Keratinocyte (primary cell): ENCODE measurements around the gene PAGE4. TPM values are rescaled to one million over a fixed set of nuclear protein-coding genes. Genes with fewer than 3 reads are reported as not detected.

Experiments
- DNase-seq: peaks from one replicate; pipeline ENCODE4 v3.0.0-alpha.2; 2011; ENCODE audit warnings: low read depth, missing footprints, low spot score
- FAIRE-seq: peaks from 2 replicates; lab custom pipeline; 2011; peaks lifted over from hg19 to GRCh38; lab: Jason Lieb, UNC
- H2AFZ ChIP-seq: 2 replicates; pipeline ENCODE4 v1.6.0; 2012; ENCODE audit warnings: low read length, control low read depth, inconsistent platforms; ENCODE audit not compliant: control insufficient read depth
- H3K27ac ChIP-seq: 2 replicates; pipeline ENCODE4 v1.5.1; 2011; ENCODE audit warnings: low read length; ENCODE audit not compliant: control insufficient read depth, insufficient read depth
- H3K27me3 ChIP-seq: 3 replicates; pipeline ENCODE4 v1.6.0; 2011; ENCODE audit warnings: low read length; ENCODE audit not compliant: control insufficient read depth, insufficient read depth; ENCODE audit errors: extremely low read depth
- H3K36me3 ChIP-seq, 2 experiments: 2 replicates in 1 of 2; 3 replicates in 1 of 2; pipeline ENCODE4 v1.5.1; 2011; ENCODE audit warnings: low read length in 2 of 2, mild to moderate bottlenecking in 1 of 2; ENCODE audit not compliant: control insufficient read depth in 2 of 2, insufficient read depth in 2 of 2; ENCODE audit errors: extremely low read depth in 1 of 2
- H3K4me1 ChIP-seq: 3 replicates; pipeline ENCODE4 v1.5.1; 2011; ENCODE audit warnings: low read length; ENCODE audit not compliant: control insufficient read depth, insufficient read depth; ENCODE audit errors: extremely low read depth
- H3K4me2 ChIP-seq: 3 replicates; pipeline ENCODE4 v1.6.0; 2011; ENCODE audit warnings: low read depth, low read length; ENCODE audit not compliant: control insufficient read depth, insufficient read depth; ENCODE audit errors: extremely low read depth
- H3K4me3 ChIP-seq, 3 experiments: fragments of 200-600 bp in 1 of 3; sonication (generic) in 1 of 3; 2 replicates in 2 of 3; 3 replicates in 1 of 3; pipeline ENCODE4 v1.5.1; 2011 to 2016; ENCODE audit warnings: low read length in 3 of 3, mild to moderate bottlenecking in 3 of 3, control low read depth in 2 of 3, inconsistent platforms in 1 of 3, low read depth in 1 of 3, mixed read lengths in 1 of 3, mixed run types in 1 of 3, moderate library complexity in 1 of 3; ENCODE audit not compliant: control insufficient read depth in 2 of 3, insufficient read depth in 2 of 3; ENCODE audit errors: extremely low read depth in 1 of 3
- H3K79me2 ChIP-seq: 2 replicates; pipeline ENCODE4 v1.6.0; 2012; ENCODE audit warnings: low read length; ENCODE audit not compliant: control insufficient read depth, insufficient read depth
- H3K9ac ChIP-seq: 3 replicates; pipeline ENCODE4 v1.6.0; 2011; ENCODE audit warnings: low read length; ENCODE audit not compliant: control insufficient read depth, insufficient read depth; ENCODE audit errors: extremely low read depth
- H3K9me1 ChIP-seq: 3 replicates; pipeline ENCODE4 v1.6.0; 2011; ENCODE audit warnings: low read length; ENCODE audit not compliant: control insufficient read depth, insufficient read depth; ENCODE audit errors: extremely low read depth
- H3K9me3 ChIP-seq: 2 replicates; pipeline ENCODE4 v1.5.1; 2012; ENCODE audit warnings: low read depth, low read length; ENCODE audit not compliant: control insufficient read depth
- H4K20me1 ChIP-seq: 3 replicates; pipeline ENCODE4 v1.6.0; 2011; ENCODE audit warnings: low read length; ENCODE audit not compliant: control insufficient read depth, insufficient read depth; ENCODE audit errors: extremely low read depth
- EZH2 ChIP-seq: IDR thresholded peaks from one replicate; pipeline ENCODE4 v1.6.1; 2012; ENCODE audit warnings: inconsistent platforms, mild to moderate bottlenecking, low read length, moderate library complexity
- dilution Hi-C: fragments of 300-500 bp; cut with MboI; formaldehyde crosslinking; loops from one replicate; pipeline ENCODE4 v1.7.0; 2020; ENCODE audit warnings: low sequenced_read_pairs; ENCODE audit not compliant: extremely low pct_ligation_motif_present
- polyA plus RNA-seq, 5 experiments: library from polyadenylated mRNA; depleted of rRNA in 3 of 5; stranded (reverse) in 3 of 5; stranded (forward) in 1 of 5; unstranded in 1 of 5; fragments of >200 nt; gene quantifications; 1 replicate in 1 of 5; 2 replicates in 3 of 5; 3 replicates in 1 of 5; pipeline versions ENCODE4 v1.2.1 to v1.2.3, GENCODE V29; 2011 to 2012; ENCODE audit warnings: missing spikeins in 2 of 5, low read depth in 1 of 5, low replicate concordance in 1 of 5
- TF ChIP-seq, protein P1 (sequence below), 3 experiments: IDR thresholded peaks in 1 of 3; conservative IDR thresholded peaks in 1 of 3; optimal IDR thresholded peaks in 1 of 3; 2 replicates in 2 of 3; 3 replicates in 1 of 3; pipeline versions ENCODE3 to v1.5.1; 2011; ENCODE audit warnings: low read length in 3 of 3, mild to moderate bottlenecking in 3 of 3, moderate library complexity in 2 of 3, control low read depth in 1 of 3, inconsistent platforms in 1 of 3; ENCODE audit not compliant: insufficient read depth in 2 of 3; ENCODE audit errors: extremely low read depth in 1 of 3

The PAGE4 gene
- polyA plus RNA-seq, 1 donor (not counting 4 experiments of a cell fraction or from before 2014, with no cell fraction given), result not detected

DNA sequence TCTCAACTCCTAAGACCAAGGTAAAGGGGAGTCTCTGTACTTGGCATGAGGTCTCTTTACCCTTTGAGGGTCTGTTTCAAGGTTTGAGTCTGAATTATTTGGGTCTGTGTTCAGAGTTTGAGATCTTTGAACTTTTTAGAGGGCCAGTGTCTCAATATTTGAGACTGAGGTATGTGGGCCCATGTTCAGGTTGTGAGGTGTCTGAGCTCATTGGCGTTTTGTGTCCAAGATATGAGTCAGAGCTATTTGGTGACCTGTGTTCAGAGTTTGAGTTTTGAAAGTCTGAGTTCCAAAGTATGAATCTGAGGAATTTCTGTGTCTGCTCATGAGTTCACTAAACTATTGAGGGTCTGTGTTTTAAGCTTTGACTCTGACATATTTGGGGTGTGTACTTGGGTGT, 36.7 kb upstream of the PAGE4 start:
- no peaks in the 10 kb centered on the region for H3K9me1 ChIP-seq
- H3K79me2 ChIP-seq, result no peaks in the 10 kb centered on the region
- H3K4me2 ChIP-seq, result no peak overlapping the region
- DNase-seq, result no peak
- H3K4me1 ChIP-seq, result no peaks in the 10 kb centered on the region
- dilution Hi-C loops, result no loop called here
- no peak overlapping the region for H3K4me3 ChIP-seq
- H3K27me3 ChIP-seq, result no peaks in the 10 kb centered on the region
- H3K9me3 ChIP-seq, result no peaks in the 10 kb centered on the region
- H3K36me3 ChIP-seq, result no peaks in the 10 kb centered on the region
- H3K27ac ChIP-seq, result no peak overlapping the region
- no peak for TF ChIP-seq EZH2
- TF ChIP-seq, protein P1, sequence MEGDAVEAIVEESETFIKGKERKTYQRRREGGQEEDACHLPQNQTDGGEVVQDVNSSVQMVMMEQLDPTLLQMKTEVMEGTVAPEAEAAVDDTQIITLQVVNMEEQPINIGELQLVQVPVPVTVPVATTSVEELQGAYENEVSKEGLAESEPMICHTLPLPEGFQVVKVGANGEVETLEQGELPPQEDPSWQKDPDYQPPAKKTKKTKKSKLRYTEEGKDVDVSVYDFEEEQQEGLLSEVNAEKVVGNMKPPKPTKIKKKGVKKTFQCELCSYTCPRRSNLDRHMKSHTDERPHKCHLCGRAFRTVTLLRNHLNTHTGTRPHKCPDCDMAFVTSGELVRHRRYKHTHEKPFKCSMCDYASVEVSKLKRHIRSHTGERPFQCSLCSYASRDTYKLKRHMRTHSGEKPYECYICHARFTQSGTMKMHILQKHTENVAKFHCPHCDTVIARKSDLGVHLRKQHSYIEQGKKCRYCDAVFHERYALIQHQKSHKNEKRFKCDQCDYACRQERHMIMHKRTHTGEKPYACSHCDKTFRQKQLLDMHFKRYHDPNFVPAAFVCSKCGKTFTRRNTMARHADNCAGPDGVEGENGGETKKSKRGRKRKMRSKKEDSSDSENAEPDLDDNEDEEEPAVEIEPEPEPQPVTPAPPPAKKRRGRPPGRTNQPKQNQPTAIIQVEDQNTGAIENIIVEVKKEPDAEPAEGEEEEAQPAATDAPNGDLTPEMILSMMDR (optimal IDR thresholded peaks at IDR 0.05 in 1 of 3, IDR thresholded peaks at IDR 0.05 in 1 of 3, conservative IDR thresholded peaks at IDR 0.05 in 1 of 3; ENCODE audit: extremely low read depth in 1 of 3, insufficient read depth in 2 of 3, low read length in 3 of 3), result no peak
- no peak for FAIRE-seq
- no peak overlapping the region for H3K9ac ChIP-seq
- H4K20me1 ChIP-seq, result no peaks in the 10 kb centered on the region
- no peak overlapping the region for H2AFZ ChIP-seq

DNA sequence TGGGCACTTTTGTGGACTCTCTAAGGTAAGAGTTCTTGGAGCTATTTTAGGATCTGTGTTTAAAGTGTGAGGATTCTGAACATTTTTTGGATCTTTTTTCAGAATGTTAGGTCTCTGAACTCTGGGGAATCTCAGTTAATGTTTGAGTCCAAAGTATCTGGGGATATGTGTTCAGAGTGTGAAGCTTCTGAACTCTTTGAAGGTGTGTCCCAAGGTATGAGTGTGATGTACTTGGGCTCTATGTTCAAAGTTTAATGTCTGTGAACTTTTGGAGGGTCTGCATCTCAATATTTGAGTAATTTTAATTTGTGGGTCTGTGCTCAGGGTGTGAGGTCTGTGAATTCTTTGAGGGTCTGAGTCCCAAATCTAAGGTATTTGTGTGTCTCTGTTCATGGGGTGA, 35.4 kb upstream of the PAGE4 start:
- Histone ChIP-seq H3K27ac (no peak overlapping the region), H3K79me2 (no peaks in the 10 kb centered on the region), H3K36me3 (no peaks in the 10 kb centered on the region), H3K9ac (no peak overlapping the region), H3K9me3 (no peaks in the 10 kb centered on the region), H3K4me2 (no peak overlapping the region), H3K27me3 (no peaks in the 10 kb centered on the region), H4K20me1 (no peaks in the 10 kb centered on the region), H3K4me1 (no peaks in the 10 kb centered on the region), H3K4me3 (no peak overlapping the region), H3K9me1 (no peaks in the 10 kb centered on the region), H2AFZ (no peak overlapping the region)
- dilution Hi-C loops, result no loop called here
- DNase-seq, result no peak
- TF ChIP-seq, protein P1 (optimal IDR thresholded peaks at IDR 0.05 in 1 of 3, IDR thresholded peaks at IDR 0.05 in 1 of 3, conservative IDR thresholded peaks at IDR 0.05 in 1 of 3; ENCODE audit: extremely low read depth in 1 of 3, insufficient read depth in 2 of 3, low read length in 3 of 3), result no peak
- TF ChIP-seq EZH2, result no peak
- FAIRE-seq, result no peak
